Endothelial cell of umbilical vein (primary cell): ENCODE measurements around the gene SH3D19. TPM values are rescaled to one million over a fixed set of nuclear protein-coding genes. Genes with fewer than 3 reads are reported as not detected.

Experiments
- BruUV-seq: library from RNA; stranded (reverse); fragments of 400-500 nt; replicated peaks from 2 replicates; lab custom pipeline; 2021; lab: Mats Ljungman, UMichigan
- CTCF ChIA-PET: fragments of 300-600, 350-600 bp; sonication (Branson Sonifier 250); formaldehyde crosslinking; loops from one replicate; lab custom pipeline; 2021; ENCODE audit warnings: antibody characterized with exemption, inconsistent platforms; lab: Charles Lee
- POLR2A ChIA-PET: fragments of 300-600, 350-600 bp; sonication (Branson Sonifier 250); formaldehyde crosslinking; loops from one replicate; lab custom pipeline; 2021; ENCODE audit warnings: antibody characterized with exemption, inconsistent platforms; lab: Charles Lee
- DNase-seq: peaks from one replicate; pipeline ENCODE4 v3.0.0-alpha.2; 2011; ENCODE audit warnings: low read depth, low spot score
- FAIRE-seq: peaks from 2 replicates; lab custom pipeline; 2011; peaks lifted over from hg19 to GRCh38; lab: Jason Lieb, UNC
- H2AFZ ChIP-seq: 2 replicates; pipeline ENCODE4 v1.6.0; 2012; ENCODE audit warnings: low read depth, low read length, control low read depth, inconsistent platforms
- H3K27ac ChIP-seq: 2 replicates; pipeline ENCODE4 v1.5.1; 2011; ENCODE audit warnings: low read depth, mild to moderate bottlenecking, control low read depth, low read length, moderate library complexity; ENCODE audit not compliant: insufficient read depth
- H3K27me3 ChIP-seq, 2 experiments: 2 replicates each; pipeline versions ENCODE4 v1.6.0 to v1.6.1; 2011; ENCODE audit warnings: low read length in 2 of 2, mixed read lengths in 1 of 2; ENCODE audit not compliant: control insufficient read depth in 2 of 2, insufficient read depth in 2 of 2
- H3K36me3 ChIP-seq, 2 experiments: 2 replicates in 1 of 2; 3 replicates in 1 of 2; pipeline ENCODE4 v1.5.1; 2011; ENCODE audit warnings: low read length in 2 of 2, mild to moderate bottlenecking in 1 of 2, moderate library complexity in 1 of 2; ENCODE audit not compliant: control insufficient read depth in 2 of 2, insufficient read depth in 2 of 2; ENCODE audit errors: extremely low read depth in 1 of 2
- H3K4me1 ChIP-seq: 3 replicates; pipeline ENCODE4 v1.5.1; 2011; ENCODE audit warnings: mild to moderate bottlenecking, low read length; ENCODE audit not compliant: control insufficient read depth, insufficient read depth; ENCODE audit errors: extremely low read depth
- H3K4me2 ChIP-seq: 2 replicates; pipeline ENCODE4 v1.6.1; 2011; ENCODE audit warnings: low read length, control low read depth, mixed read lengths; ENCODE audit not compliant: insufficient read depth
- H3K4me3 ChIP-seq, 3 experiments: fragments of 200-600 bp in 1 of 3; sonication (generic), shearing (Covaris generic) in 1 of 3; replicated peaks in 1 of 3; 2 replicates each; pipeline ENCODE4 v1.5.1; 2011 to 2016; ENCODE audit warnings: control low read depth in 3 of 3, low read length in 3 of 3, mild to moderate bottlenecking in 2 of 3, inconsistent platforms in 1 of 3, low read depth in 1 of 3, moderate library complexity in 1 of 3; ENCODE audit not compliant: insufficient read depth in 1 of 3
- H3K79me2 ChIP-seq: 2 replicates; pipeline ENCODE4 v1.6.0; 2012; ENCODE audit warnings: low read length, inconsistent platforms; ENCODE audit not compliant: control insufficient read depth, insufficient read depth
- H3K9ac ChIP-seq: replicated peaks from 2 replicates; pipeline ENCODE3; 2011; ENCODE audit warnings: low read length, control low read depth; ENCODE audit not compliant: insufficient read depth; ENCODE audit errors: extremely low read depth
- H3K9me1 ChIP-seq: replicated peaks from 3 replicates; pipeline ENCODE4 v1.6.0; 2011; ENCODE audit warnings: mild to moderate bottlenecking, low read length; ENCODE audit not compliant: control insufficient read depth, insufficient read depth; ENCODE audit errors: extremely low read depth
- H3K9me3 ChIP-seq: replicated peaks from 2 replicates; pipeline ENCODE4 v1.5.1; 2012; ENCODE audit warnings: low read length, inconsistent platforms; ENCODE audit not compliant: control insufficient read depth, insufficient read depth
- H4K20me1 ChIP-seq: replicated peaks from 2 replicates; pipeline ENCODE3; 2011; ENCODE audit warnings: mild to moderate bottlenecking, low read length; ENCODE audit not compliant: control insufficient read depth, insufficient read depth; ENCODE audit errors: extremely low read depth
- CTCF ChIP-seq, 2 donors: IDR thresholded peaks; 1 replicate in 1 of 2; 2 replicates in 1 of 2; pipeline ENCODE4 v1.5.1; 2011; ENCODE audit warnings: low read length in 2 of 2, mild to moderate bottlenecking in 2 of 2, moderate library complexity in 2 of 2, control low read depth in 1 of 2, inconsistent platforms in 1 of 2, low read depth in 1 of 2; ENCODE audit not compliant: insufficient read depth in 1 of 2; ENCODE audit errors: extremely low read depth in 1 of 2
- EZH2 ChIP-seq: IDR thresholded peaks from 2 replicates; pipeline ENCODE4 v1.6.1; 2012; ENCODE audit warnings: borderline replicate concordance, low read depth, mild to moderate bottlenecking, moderate library complexity, low read length, inconsistent platforms; ENCODE audit not compliant: severe bottlenecking
- FOS ChIP-seq: IDR thresholded peaks from 2 replicates; pipeline ENCODE4 v1.6.1; 2011; ENCODE audit warnings: mild to moderate bottlenecking, low read length, moderate library complexity, borderline replicate concordance; ENCODE audit not compliant: insufficient read depth
- GATA2 ChIP-seq: IDR thresholded peaks from 2 replicates; pipeline ENCODE4 v1.7.0; 2011; ENCODE audit warnings: low read depth, mild to moderate bottlenecking, moderate library complexity, mixed read lengths, low read length; ENCODE audit not compliant: insufficient read length, insufficient read depth
- JUN ChIP-seq: IDR thresholded peaks from 2 replicates; pipeline ENCODE4 v1.6.1; 2011; ENCODE audit warnings: borderline replicate concordance, low read depth; ENCODE audit not compliant: insufficient read length, insufficient read depth
- MAX ChIP-seq: IDR thresholded peaks from 2 replicates; pipeline ENCODE4 v1.6.1; 2011; ENCODE audit not compliant: insufficient read depth, insufficient read length
- MYC ChIP-seq: IDR thresholded peaks from one replicate; pipeline ENCODE4 v1.6.1; 2011; ENCODE audit warnings: mild to moderate bottlenecking, low read depth, low read length
- POLR2A ChIP-seq: IDR thresholded peaks from 2 replicates; pipeline ENCODE4 v1.6.1; 2012; ENCODE audit warnings: low read depth, mild to moderate bottlenecking, control low read depth, low read length
- POLR2AphosphoS5 ChIP-seq: IDR thresholded peaks from 2 replicates; pipeline ENCODE4 v1.6.1; 2012; ENCODE audit warnings: low read depth, mild to moderate bottlenecking, control low read depth, low read length, moderate library complexity; ENCODE audit not compliant: insufficient read depth
- dilution Hi-C: fragments of 300-500 bp; cut with MboI; formaldehyde crosslinking; loops from one replicate; pipeline ENCODE4 v1.15.0; 2019; ENCODE audit warnings: low sequenced_read_pairs; ENCODE audit not compliant: extremely low pct_ligation_motif_present
- intact Hi-C: fragments of 100-400 bp; cut with micrococcal nuclease; formaldehyde crosslinking; loops from one replicate; pipeline ENCODE4 v1.10.0; 2022
- polyA plus RNA-seq, 4 experiments: library from polyadenylated mRNA; depleted of rRNA in 3 of 4; stranded (reverse) in 3 of 4; unstranded in 1 of 4; fragments of >200 nt; gene quantifications; 2 replicates each; pipeline versions ENCODE4 v1.2.1 to v1.2.3, GENCODE V29; 2011 to 2012; ENCODE audit warnings: missing spikeins in 1 of 4
- total RNA-seq: library from RNA; stranded (reverse); gene quantifications from 2 replicates; pipeline ENCODE4 v1.2.3, GENCODE V29; 2021

The SH3D19 gene
- total and polyA plus RNA-seq, 2 donors (not counting 3 experiments of a cell fraction or from before 2014, with no cell fraction given) = 37.5 to 92.8 TPM

- ChIA-PET CTCF (interaction anchor here (1.7 to 1.8 kb wide), 2 partner anchors 9 to 19 kb away, joined by 5 to 7 read pairs; partner anchors contain the start of gene PRSS48), POLR2A (no interaction called here)
- no TSS peak for BruUV-seq
- Histone ChIP-seq H3K27ac (no peak overlapping the region), H3K27me3 (no peaks in the 10 kb centered on the region), H3K9me1 (no peaks in the 10 kb centered on the region), H3K4me2 (no peak overlapping the region), H3K36me3 (peaks cover 0 to 2% of the 10 kb centered on the region in 2 experiments), H3K79me2 (peaks cover 41% of the 10 kb centered on the region), H4K20me1 (no peaks in the 10 kb centered on the region), H3K4me1 (peaks cover 18% of the 10 kb centered on the region), H3K9me3 (no peaks in the 10 kb centered on the region), H3K4me3 (no peak overlapping the region), H3K9ac (no peak overlapping the region), H2AFZ (no peak overlapping the region)
- intact Hi-C loops (no loop called here), dilution Hi-C loops (no loop called here)
- DNase-seq (no peak), FAIRE-seq (no peak)
- TF ChIP-seq EZH2 (no peak), POLR2A (no peak), MAX (no peak), MYC (no peak), GATA2 (no peak), FOS (no peak), POLR2AphosphoS5 (no peak), JUN (no peak), CTCF (IDR thresholded peaks at IDR 0.05; ENCODE audit: extremely low read depth in 1 of 2, insufficient read depth in 1 of 2, low read depth in 1 of 2, low read length in 2 of 2) (no peak)
Observed at GRCh38 chr4:151296227-151296626, 29.2 kb downstream of the SH3D19 start.
